Dendritic cell treated with granulocyte-macrophage colony-stimulating factor and Interleukin-4, amounts not matched to agents 40 ng/mL and 50 ng/mL, for 4 days (primary cell): ENCODE data around the gene NYAP1.
"Not testable (repeated sequence)": the region's sequence is repeated elsewhere in the genome, so short reads cannot be mapped to it uniquely, and the experiment has no call there.

Source experiments
- H3K27ac Mint-ChIP-seq: one replicate; pipeline ENCODE4 v1.8.0; 2022; ENCODE audit warnings: mild to moderate bottlenecking, mixed read lengths
- H3K27me3 Mint-ChIP-seq: one replicate; pipeline ENCODE4 v1.8.0; 2022; ENCODE audit warnings: mild to moderate bottlenecking, mixed read lengths
- H3K36me3 Mint-ChIP-seq: one replicate; pipeline ENCODE4 v1.8.0; 2022; ENCODE audit warnings: low read depth, mixed read lengths
- H3K4me1 Mint-ChIP-seq: one replicate; pipeline ENCODE4 v1.8.0; 2022; ENCODE audit warnings: low read depth, mixed read lengths
- H3K4me3 Mint-ChIP-seq: one replicate; pipeline ENCODE4 v1.8.0; 2022; ENCODE audit warnings: mild to moderate bottlenecking, moderate library complexity, mixed read lengths
- H3K9me3 Mint-ChIP-seq: one replicate; pipeline ENCODE4 v1.8.0; 2022; ENCODE audit warnings: mixed read lengths
- intact Hi-C: fragments of 100-400 bp; cut with micrococcal nuclease; formaldehyde crosslinking; loops from one replicate; pipeline ENCODE4 v1.15.0; 2022

The NYAP1 gene

GRCh38 chr7:100446040-100446439, 37.7 kb upstream of the NYAP1 start:
- Mint-ChIP-seq H3K27ac (peak overlapping the region; percentile 17), H3K36me3 (no peaks in the 10 kb centered on the region), H3K4me3 (no peak overlapping the region), H3K9me3 (no peaks in the 10 kb centered on the region), H3K27me3 (no peaks in the 10 kb centered on the region), H3K4me1 (peaks cover 37% of the 10 kb centered on the region)
- intact Hi-C loops = no loop called here

DNA sequence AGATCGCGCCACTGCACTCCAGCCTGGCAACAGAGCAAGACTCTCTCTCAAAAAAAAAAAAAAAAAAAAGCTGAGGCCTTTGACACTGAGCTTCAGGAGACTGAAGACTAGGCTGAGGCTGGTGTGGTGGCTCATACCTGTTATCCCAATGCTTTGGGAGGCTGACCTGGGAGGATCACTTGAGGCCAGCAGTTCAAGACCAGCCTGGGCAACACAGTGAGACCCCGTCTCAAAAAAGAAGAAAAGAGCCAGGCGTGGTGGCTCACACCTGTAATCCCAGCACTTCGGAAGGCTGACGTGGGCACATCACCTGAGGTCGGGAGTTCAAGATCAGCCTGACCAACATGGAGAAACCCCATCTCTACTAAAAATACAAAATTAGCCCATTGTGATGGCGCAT, 36.4 kb upstream of the NYAP1 start:
- H3K36me3 Mint-ChIP-seq, H3K27me3 Mint-ChIP-seq, intact Hi-C loops, H3K9me3 Mint-ChIP-seq, H3K27ac Mint-ChIP-seq, H3K4me3 Mint-ChIP-seq: not testable (repeated sequence)
- H3K4me1 Mint-ChIP-seq = peaks cover 38% of the 10 kb centered on the region

DNA sequence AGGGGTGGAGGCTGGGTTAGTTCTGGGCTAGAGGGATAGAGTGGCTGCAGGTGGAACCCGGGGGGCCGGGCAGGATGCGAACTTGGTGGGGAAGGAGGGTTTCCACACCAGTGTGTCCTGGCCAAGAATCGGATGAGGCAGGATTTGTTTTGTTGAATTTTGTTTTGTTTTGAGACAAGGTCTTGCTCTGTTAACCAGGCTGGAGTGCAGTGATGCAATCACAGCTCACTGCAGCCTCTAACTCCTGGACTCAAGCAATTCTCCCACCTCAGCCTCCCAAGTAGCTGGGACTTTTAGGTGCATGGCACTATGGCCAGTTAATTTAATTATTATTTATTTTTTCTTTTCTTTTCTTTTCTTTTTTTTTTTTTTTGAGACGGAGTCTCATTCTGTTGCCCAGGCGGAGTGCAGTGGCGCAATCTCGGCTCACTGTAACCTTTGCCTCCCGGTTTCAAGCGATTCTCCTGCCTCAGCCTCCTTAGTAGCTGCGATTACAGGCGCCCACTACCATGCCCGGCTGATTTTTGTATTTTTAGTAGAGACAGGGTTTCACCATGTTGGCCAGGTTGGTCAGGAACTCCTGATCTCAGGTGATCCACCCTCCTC, 34.4 kb upstream of the NYAP1 start:
- Mint-ChIP-seq H3K9me3 (no peaks in the 10 kb centered on the region), H3K36me3 (no peaks in the 10 kb centered on the region), H3K27ac (peak overlapping the region; percentile 55), H3K27me3 (no peaks in the 10 kb centered on the region), H3K4me1 (peaks cover 30% of the 10 kb centered on the region), H3K4me3 (no peak overlapping the region)
- intact Hi-C loops = no loop called here

GRCh38 chr7:100452513-100452912, 31.2 kb upstream of the NYAP1 start:
- peaks cover 16% of the 10 kb centered on the region for H3K4me1 Mint-ChIP-seq
- H3K9me3 Mint-ChIP-seq = no peaks in the 10 kb centered on the region
- no peaks in the 10 kb centered on the region for H3K27me3 Mint-ChIP-seq
- H3K27ac Mint-ChIP-seq = no peak overlapping the region
- H3K4me3 Mint-ChIP-seq = no peak overlapping the region
- intact Hi-C loops = no loop called here
- peaks cover 18% of the 10 kb centered on the region for H3K36me3 Mint-ChIP-seq

DNA sequence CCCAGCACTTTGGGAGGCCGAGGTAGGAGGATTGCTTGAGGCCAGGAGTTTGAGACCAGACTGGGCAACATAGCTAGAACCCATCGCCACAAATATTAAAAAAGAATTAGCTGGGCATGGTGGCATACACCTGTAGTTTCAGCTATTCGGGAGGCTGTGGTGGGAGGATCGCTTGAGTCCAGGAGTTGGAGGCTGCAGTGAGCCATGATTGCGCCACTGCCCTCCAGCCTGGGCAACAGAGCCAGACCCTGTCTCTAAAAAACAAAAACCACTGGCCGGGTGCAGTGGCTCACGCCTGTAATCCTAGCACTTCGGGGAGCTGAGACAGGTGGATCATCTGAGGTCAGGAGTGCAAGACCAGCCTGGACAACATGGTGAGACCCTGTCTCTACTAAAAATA, 29.9 kb upstream of the NYAP1 start:
- H3K9me3 Mint-ChIP-seq, H3K4me3 Mint-ChIP-seq, intact Hi-C loops, H3K27ac Mint-ChIP-seq, H3K27me3 Mint-ChIP-seq: not testable (repeated sequence)
- peaks cover 28% of the 10 kb centered on the region for H3K36me3 Mint-ChIP-seq
- H3K4me1 Mint-ChIP-seq = peaks cover 16% of the 10 kb centered on the region

DNA sequence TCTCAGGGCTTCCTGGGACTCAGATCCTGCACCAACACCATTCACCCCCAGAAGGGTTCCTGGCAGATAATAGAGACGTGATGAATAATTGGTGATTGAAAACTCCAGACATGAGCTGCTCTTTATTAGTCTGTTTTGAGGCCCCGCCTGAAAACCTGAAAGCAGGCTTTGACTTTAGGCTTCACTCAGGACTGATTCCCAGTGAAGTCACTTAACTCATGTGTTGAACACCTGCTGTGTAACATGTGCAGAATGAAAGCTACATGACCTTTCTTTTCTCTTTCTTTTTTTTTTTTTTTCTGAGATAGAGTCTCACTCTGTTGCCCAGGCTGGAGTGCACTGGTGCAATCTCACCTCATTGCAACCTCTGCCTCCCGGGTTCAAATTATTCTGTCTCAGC, 28.5 kb upstream of the NYAP1 start:
- H3K36me3 Mint-ChIP-seq = peaks cover 42% of the 10 kb centered on the region
- no peak overlapping the region for H3K4me3 Mint-ChIP-seq
- H3K27me3 Mint-ChIP-seq = no peaks in the 10 kb centered on the region
- H3K27ac Mint-ChIP-seq = no peak overlapping the region
- intact Hi-C loops = no loop called here
- peaks cover 16% of the 10 kb centered on the region for H3K4me1 Mint-ChIP-seq
- no peaks in the 10 kb centered on the region for H3K9me3 Mint-ChIP-seq

GRCh38 chr7:100456562-100456961, 27.2 kb upstream of the NYAP1 start:
- H3K4me1 Mint-ChIP-seq = peaks cover 10% of the 10 kb centered on the region
- intact Hi-C loops = no loop called here
- no peak overlapping the region for H3K4me3 Mint-ChIP-seq
- no peak overlapping the region for H3K27ac Mint-ChIP-seq
- H3K9me3 Mint-ChIP-seq = no peaks in the 10 kb centered on the region
- no peaks in the 10 kb centered on the region for H3K27me3 Mint-ChIP-seq
- H3K36me3 Mint-ChIP-seq = peaks cover 55% of the 10 kb centered on the region

DNA sequence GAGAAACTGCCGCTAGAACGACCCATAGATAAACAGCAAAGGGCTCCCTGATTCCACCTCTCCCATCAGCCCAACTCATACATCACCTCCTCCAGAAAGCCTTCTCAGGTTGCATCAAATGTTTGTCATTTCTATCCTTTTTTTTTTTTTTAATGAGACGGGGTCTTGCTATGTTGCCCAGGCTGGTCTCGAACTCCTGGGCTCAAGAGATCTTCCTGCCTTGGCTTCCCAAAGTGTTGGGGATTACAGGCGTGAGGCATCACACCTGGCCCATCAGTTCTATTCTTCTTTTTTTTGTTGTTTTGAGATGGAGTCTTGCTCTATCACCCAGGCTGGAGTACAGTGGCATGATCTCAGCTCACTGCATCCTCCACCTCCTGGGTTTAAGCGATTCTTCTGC, 26.7 kb upstream of the NYAP1 start:
- Mint-ChIP-seq H3K4me1 (peaks cover 10% of the 10 kb centered on the region), H3K27me3 (no peaks in the 10 kb centered on the region), H3K4me3 (no peak overlapping the region), H3K27ac (no peak overlapping the region), H3K36me3 (peaks cover 60% of the 10 kb centered on the region), H3K9me3 (no peaks in the 10 kb centered on the region)
- intact Hi-C loops = no loop called here

- Mint-ChIP-seq H3K4me1 (peaks cover 31% of the 10 kb centered on the region), H3K27ac (peak within 1 kb of the TSS; percentile 6), H3K4me3 (no peak within 1 kb of the TSS), H3K27me3 (no peaks in the 10 kb centered on the region), H3K36me3 (peaks cover 94% of the 10 kb centered on the region), H3K9me3 (no peaks in the 10 kb centered on the region)
- intact Hi-C loops = no loop called here
Observed at GRCh38 chr7:100464210-100464660, 19.5 kb upstream of the NYAP1 start, which contains the start of gene SPACDR. Gene SPACDR, minus strand, starts transcription at chr7:100464260. Its CDS starts 235 bp downstream, at chr7:100464025.

- H3K27ac Mint-ChIP-seq = peak overlapping the region; percentile 6
- no peaks in the 10 kb centered on the region for H3K27me3 Mint-ChIP-seq
- H3K4me3 Mint-ChIP-seq = no peak overlapping the region
- H3K9me3 Mint-ChIP-seq = no peaks in the 10 kb centered on the region
- peaks cover 37% of the 10 kb centered on the region for H3K4me1 Mint-ChIP-seq
- intact Hi-C loops = no loop called here
- H3K36me3 Mint-ChIP-seq = peaks cover 94% of the 10 kb centered on the region
Observed at GRCh38 chr7:100464791-100465190, 18.9 kb upstream of the NYAP1 start.

- H3K27me3 Mint-ChIP-seq = no peaks in the 10 kb centered on the region
- intact Hi-C loops = no loop called here
- peaks cover 94% of the 10 kb centered on the region for H3K36me3 Mint-ChIP-seq
- H3K9me3 Mint-ChIP-seq = no peaks in the 10 kb centered on the region
- H3K4me1 Mint-ChIP-seq = peaks cover 42% of the 10 kb centered on the region
- H3K4me3 Mint-ChIP-seq = no peak overlapping the region
- peak overlapping the region; percentile 6 for H3K27ac Mint-ChIP-seq
Observed at GRCh38 chr7:100465299-100465698, 18.4 kb upstream of the NYAP1 start.

DNA sequence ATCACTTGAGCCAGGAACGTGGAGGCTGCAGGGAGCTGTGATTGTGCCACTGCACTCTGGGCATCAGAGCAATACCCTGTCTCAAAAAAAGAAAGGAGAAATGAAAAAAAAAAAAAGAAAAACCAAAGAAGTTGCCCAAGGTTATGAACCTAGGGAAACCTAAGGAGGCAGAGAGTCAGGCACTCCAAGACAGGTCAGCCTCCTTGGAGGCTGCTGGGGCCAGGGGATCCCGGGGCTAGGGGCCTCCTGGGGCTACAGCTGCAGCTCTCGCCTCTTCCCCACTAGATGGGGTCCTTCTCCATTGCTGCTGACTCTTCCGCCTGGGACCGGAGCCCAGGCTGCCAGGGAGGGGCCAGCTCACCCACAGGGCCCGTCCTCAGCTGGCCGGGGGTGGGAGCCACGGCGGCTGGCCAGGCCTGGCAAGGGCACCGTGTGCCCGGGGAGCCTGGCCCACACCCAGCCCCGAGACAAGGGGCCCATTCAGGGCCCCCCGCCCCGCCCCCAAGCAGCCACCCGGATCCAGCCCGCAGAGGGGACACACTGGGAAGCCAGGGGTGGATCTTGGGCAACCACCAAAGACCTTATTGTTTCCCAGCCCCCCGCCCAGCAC, 17.9 kb upstream of the NYAP1 start:
- H3K4me3 Mint-ChIP-seq = no peak overlapping the region
- peaks cover 47% of the 10 kb centered on the region for H3K4me1 Mint-ChIP-seq
- peak overlapping the region; percentile 6 for H3K27ac Mint-ChIP-seq
- no peaks in the 10 kb centered on the region for H3K9me3 Mint-ChIP-seq
- no peaks in the 10 kb centered on the region for H3K27me3 Mint-ChIP-seq
- peaks cover 94% of the 10 kb centered on the region for H3K36me3 Mint-ChIP-seq
- intact Hi-C loops = loop anchor here (1.0 kb wide), 1 partner anchor 94 kb away; no protein-coding TSS in a partner anchor

DNA sequence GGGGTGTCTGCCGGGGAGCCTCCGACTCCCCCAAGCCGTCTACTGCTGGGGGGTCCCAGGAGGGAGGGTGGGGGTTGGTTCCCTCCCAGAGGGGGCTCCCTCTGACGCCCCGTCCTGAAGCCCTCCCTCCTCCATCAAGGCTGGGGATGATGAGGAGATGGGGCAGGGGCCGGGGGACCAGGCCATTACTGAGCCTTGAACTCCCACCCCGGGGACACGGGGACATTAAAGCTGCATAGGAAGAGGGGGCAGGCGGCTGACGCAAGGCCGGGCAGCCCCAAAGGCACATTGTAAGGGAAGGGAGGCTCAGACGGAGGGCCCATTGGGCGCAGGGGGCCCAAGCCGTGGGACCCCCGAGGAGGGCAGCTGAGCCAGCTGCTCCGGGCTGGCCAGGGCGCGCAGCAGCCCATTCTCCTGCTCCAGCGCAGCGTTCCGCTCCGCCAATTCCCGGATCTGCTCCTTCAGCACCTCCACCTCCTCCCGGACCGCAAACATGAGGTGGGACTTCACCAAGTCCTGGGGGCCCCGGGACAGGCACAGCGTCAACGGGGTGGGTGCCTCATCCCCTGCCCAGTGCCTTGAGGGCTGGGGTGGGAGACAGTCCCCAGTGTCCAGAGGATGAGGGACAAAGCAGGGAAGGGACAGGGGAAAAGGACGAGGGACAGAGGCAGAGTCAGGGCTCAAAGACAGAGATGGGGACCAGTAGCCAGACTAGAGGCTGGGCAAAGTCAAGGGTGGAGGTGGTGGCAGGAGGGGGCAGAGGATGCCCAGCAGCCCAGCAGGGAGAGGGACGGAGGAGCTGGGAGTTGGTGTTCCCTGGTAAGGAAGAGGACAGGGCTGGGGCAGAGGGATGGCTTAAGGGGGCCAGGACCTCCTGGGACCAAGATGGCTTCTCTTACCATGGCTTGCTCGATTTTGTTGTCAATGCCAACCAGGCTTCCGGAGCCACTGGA, 16.8 kb upstream of the NYAP1 start:
- Mint-ChIP-seq H3K4me3 (no peak overlapping the region), H3K27ac (peak overlapping the region; percentile 10), H3K9me3 (no peaks in the 10 kb centered on the region), H3K27me3 (no peaks in the 10 kb centered on the region), H3K4me1 (peaks cover 53% of the 10 kb centered on the region), H3K36me3 (peaks cover 94% of the 10 kb centered on the region)
- intact Hi-C loops = loop anchor here (1.0 kb wide), 1 partner anchor 93 kb away; no protein-coding TSS in a partner anchor
